Uterus (tissue), 4 donors: ENCODE results near the gene BCAT1. TPM values are rescaled to one million over a fixed set of nuclear protein-coding genes. Genes with fewer than 3 reads are reported as not detected.
A peak's percentile ranks its signal among the peaks of the same experiment; 100 is the strongest.

Source experiments
- DNase-seq, 2 donors: peaks; one replicate each; pipeline ENCODE4 v3.0.0-alpha.2; 2019 to 2020
- H3K27ac ChIP-seq, 2 donors: fragments of 200-600 bp; sonication (generic); 1 replicate in 1 of 2; 2 replicates in 1 of 2; pipeline ENCODE4 v1.5.1; 2016 to 2018
- H3K27me3 ChIP-seq, 2 donors: fragments of 200-600 bp; sonication (generic); one replicate each; pipeline ENCODE4 v1.5.1; 2018 to 2019; ENCODE audit warnings: control low read depth in 1 of 2
- H3K36me3 ChIP-seq, 2 donors: fragments of 200-600 bp; sonication (generic); one replicate each; pipeline ENCODE4 v1.5.1; 2019; ENCODE audit warnings: control low read depth in 1 of 2
- H3K4me1 ChIP-seq, 2 donors: fragments of 200-600 bp; sonication (generic); one replicate each; pipeline ENCODE4 v1.5.1; 2018 to 2019; ENCODE audit warnings: control low read depth in 1 of 2
- H3K4me3 ChIP-seq, 2 donors: fragments of 200-600 bp; sonication (generic); 1 replicate in 1 of 2; 2 replicates in 1 of 2; pipeline ENCODE4 v1.5.1; 2018 to 2019; ENCODE audit warnings: mild to moderate bottlenecking in 1 of 2
- H3K9me3 ChIP-seq, 2 donors: fragments of 200-600 bp; sonication (generic); one replicate each; pipeline ENCODE4 v1.5.1; 2019; ENCODE audit warnings: control low read depth in 1 of 2
- CTCF ChIP-seq, 4 experiments: fragments of 200-600 bp in 2 of 4; fragments of 450-650 bp in 2 of 4; sonication (generic) in 2 of 4; IDR thresholded peaks; one replicate each; pipeline ENCODE4 v1.5.1; 2016 to 2019; ENCODE audit warnings: antibody characterized with exemption in 4 of 4, mild to moderate bottlenecking in 2 of 4, moderate library complexity in 1 of 4
- POLR2A ChIP-seq, 2 donors: fragments of 450-650 bp; IDR thresholded peaks; one replicate each; pipeline ENCODE4 v1.6.1; 2016; ENCODE audit warnings: antibody characterized with exemption in 2 of 2, mild to moderate bottlenecking in 1 of 2, moderate library complexity in 1 of 2
- intact Hi-C: fragments of 100-400 bp; cut with DNase I; formaldehyde crosslinking; loops from one replicate; pipeline ENCODE4 v1.15.1; 2023; ENCODE audit warnings: low total_unique reads
- total RNA-seq, 4 donors: library from RNA; depleted of rRNA in 3 of 4; stranded (reverse); fragments of >200 nt in 3 of 4; gene quantifications; one replicate each; pipeline versions ENCODE4 v1.1.0 to v1.2.4, GENCODE V29; 2014 to 2023
- donor health status: DM: yes; HTN: yes; CAD: no.

The BCAT1 gene
- total RNA-seq, 4 donors from 2014 or later, result 23.6 to 221 (median 59.7) TPM

- DNase-seq, result no peak
- Histone ChIP-seq H3K27me3 (no peaks in the 10 kb centered on the region), H3K4me3 (no peak overlapping the region), H3K27ac (no peak overlapping the region), H3K4me1 (no peaks in the 10 kb centered on the region), H3K9me3 (no peaks in the 10 kb centered on the region), H3K36me3 (no peaks in the 10 kb centered on the region)
- intact Hi-C loops, result no loop called here
- no peak for TF ChIP-seq POLR2A (IDR thresholded peaks at IDR 0.05)
- no peak for TF ChIP-seq CTCF (IDR thresholded peaks at IDR 0.05)
Measured at GRCh38 chr12:24907464-24907863, 41.4 kb downstream of the BCAT1 start.

- intact Hi-C loops, result no loop called here
- Histone ChIP-seq H3K4me1 (no peaks in the 10 kb centered on the region), H3K27ac (no peak overlapping the region), H3K27me3 (no peaks in the 10 kb centered on the region), H3K9me3 (no peaks in the 10 kb centered on the region), H3K36me3 (no peaks in the 10 kb centered on the region), H3K4me3 (no peak overlapping the region)
- TF ChIP-seq POLR2A (IDR thresholded peaks at IDR 0.05) (no peak), CTCF (IDR thresholded peaks at IDR 0.05) (no peak)
- no peak for DNase-seq
Measured at GRCh38 chr12:24906141-24906540, 42.8 kb downstream of the BCAT1 start.

GRCh38 chr12:24905431-24905830, 43.5 kb downstream of the BCAT1 start:
- DNase-seq, result no peak
- Histone ChIP-seq H3K9me3 (no peaks in the 10 kb centered on the region), H3K27me3 (no peaks in the 10 kb centered on the region), H3K36me3 (no peaks in the 10 kb centered on the region), H3K4me1 (no peaks in the 10 kb centered on the region), H3K27ac (no peak overlapping the region), H3K4me3 (no peak overlapping the region)
- no peak for TF ChIP-seq CTCF (IDR thresholded peaks at IDR 0.05)
- no peak for TF ChIP-seq POLR2A (IDR thresholded peaks at IDR 0.05)
- intact Hi-C loops, result no loop called here

GRCh38 chr12:24904871-24905270, 44.0 kb downstream of the BCAT1 start:
- Histone ChIP-seq H3K4me1 (no peaks in the 10 kb centered on the region), H3K4me3 (no peak overlapping the region), H3K36me3 (no peaks in the 10 kb centered on the region), H3K9me3 (no peaks in the 10 kb centered on the region), H3K27ac (no peak overlapping the region), H3K27me3 (no peaks in the 10 kb centered on the region)
- DNase-seq, result no peak
- TF ChIP-seq POLR2A (IDR thresholded peaks at IDR 0.05) (no peak), CTCF (IDR thresholded peaks at IDR 0.05) (no peak)
- intact Hi-C loops, result no loop called here

- TF ChIP-seq CTCF (IDR thresholded peaks at IDR 0.05) (no peak), POLR2A (IDR thresholded peaks at IDR 0.05) (no peak)
- Histone ChIP-seq H3K4me1 (no peaks in the 10 kb centered on the region), H3K27ac (peak overlapping the region; percentile 59 to 63), H3K4me3 (peak overlapping the region; percentile 50 to 52), H3K9me3 (no peaks in the 10 kb centered on the region), H3K36me3 (no peaks in the 10 kb centered on the region), H3K27me3 (no peaks in the 10 kb centered on the region)
- intact Hi-C loops, result no loop called here
- DNase-seq, result no peak
Measured at GRCh38 chr12:24903329-24904088, 45.4 kb downstream of the BCAT1 start.
